Non-pigmented ciliary epithelial cell (primary cell): Measurements from ENCODE around the gene NR6A1.

Source experiments
- DNase-seq: peaks from one replicate; pipeline ENCODE4 v3.0.0-alpha.2; 2010; ENCODE audit warnings: low read depth

NR6A1 gene

GRCh38 chr9:124688238-124688904, 82.7 kb downstream of the NR6A1 start:
- no peak for DNase-seq

GRCh38 chr9:124686918-124687317, 84.2 kb downstream of the NR6A1 start:
- no peak for DNase-seq

- DNase-seq, result no peak
Observed at GRCh38 chr9:124685217-124685616, 85.9 kb downstream of the NR6A1 start.

GRCh38 chr9:124684169-124684568, 86.9 kb downstream of the NR6A1 start:
- DNase-seq, result no peak

- no peak for DNase-seq
Observed at GRCh38 chr9:124683043-124683442, 88.1 kb downstream of the NR6A1 start.

- DNase-seq, result no peak
Observed at GRCh38 chr9:124680714-124681390, 90.3 kb downstream of the NR6A1 start.

GRCh38 chr9:124680049-124680448, 91.1 kb downstream of the NR6A1 start:
- no peak for DNase-seq

- DNase-seq, result no peak
Observed at GRCh38 chr9:124676159-124676551, 95.0 kb downstream of the NR6A1 start.

GRCh38 chr9:124675261-124676158, 95.6 kb downstream of the NR6A1 start:
- no peak for DNase-seq

- no peak for DNase-seq
Observed at GRCh38 chr9:124674651-124675050, 96.5 kb downstream of the NR6A1 start.

- DNase-seq, result no peak
Observed at GRCh38 chr9:124673063-124673462, 98.0 kb downstream of the NR6A1 start.

- DNase-seq, result no peak
Observed at GRCh38 chr9:124671861-124672260, 99.2 kb downstream of the NR6A1 start.

- no peak for DNase-seq
Observed at GRCh38 chr9:124666642-124667041, 104.5 kb downstream of the NR6A1 start.

GRCh38 chr9:124665391-124666058, 105.6 kb downstream of the NR6A1 start:
- DNase-seq, result peak; percentile 32

- no peak for DNase-seq
Observed at GRCh38 chr9:124664143-124664542, 107.0 kb downstream of the NR6A1 start.

GRCh38 chr9:124663046-124663961, 107.8 kb downstream of the NR6A1 start:
- no peak for DNase-seq

- DNase-seq, result no peak
Observed at GRCh38 chr9:124662561-124662960, 108.5 kb downstream of the NR6A1 start.

- DNase-seq, result no peak
Observed at GRCh38 chr9:124661271-124661670, 109.8 kb downstream of the NR6A1 start.

GRCh38 chr9:124660341-124660801, 110.7 kb downstream of the NR6A1 start:
- peak; percentile 52 for DNase-seq

- DNase-seq, result peak; percentile 82
Observed at GRCh38 chr9:124659099-124659659, 111.9 kb downstream of the NR6A1 start.
